SH-SY5Y (cell line): ENCODE results near the gene CTNND2.

Source experiments
- GATA2 ChIP-seq: IDR thresholded peaks from 2 replicates; pipeline ENCODE4 v1.6.1; 2011; ENCODE audit warnings: mild to moderate bottlenecking, low read depth, low read length
- GATA3 ChIP-seq: IDR thresholded peaks from 2 replicates; pipeline ENCODE4 v1.6.1; 2011; ENCODE audit warnings: low read depth, mild to moderate bottlenecking, low read length, moderate library complexity

GRCh38 chr5:11385251-11385900 lies 518.9 kb downstream of the CTNND2 start:
- no peak for TF ChIP-seq GATA3
- no peak for TF ChIP-seq GATA2
